Measurements from ENCODE around the gene CDKN2B-AS1. TPM values are rescaled to one million over a fixed set of nuclear protein-coding genes. Genes with fewer than 3 reads are reported as not detected.
A peak's percentile ranks its signal among the peaks of the same experiment; 100 is the strongest.

Gene CDKN2B-AS1
- total RNA-seq, 1 donor from 2014 or later, result 0.52 TPM

DNA sequence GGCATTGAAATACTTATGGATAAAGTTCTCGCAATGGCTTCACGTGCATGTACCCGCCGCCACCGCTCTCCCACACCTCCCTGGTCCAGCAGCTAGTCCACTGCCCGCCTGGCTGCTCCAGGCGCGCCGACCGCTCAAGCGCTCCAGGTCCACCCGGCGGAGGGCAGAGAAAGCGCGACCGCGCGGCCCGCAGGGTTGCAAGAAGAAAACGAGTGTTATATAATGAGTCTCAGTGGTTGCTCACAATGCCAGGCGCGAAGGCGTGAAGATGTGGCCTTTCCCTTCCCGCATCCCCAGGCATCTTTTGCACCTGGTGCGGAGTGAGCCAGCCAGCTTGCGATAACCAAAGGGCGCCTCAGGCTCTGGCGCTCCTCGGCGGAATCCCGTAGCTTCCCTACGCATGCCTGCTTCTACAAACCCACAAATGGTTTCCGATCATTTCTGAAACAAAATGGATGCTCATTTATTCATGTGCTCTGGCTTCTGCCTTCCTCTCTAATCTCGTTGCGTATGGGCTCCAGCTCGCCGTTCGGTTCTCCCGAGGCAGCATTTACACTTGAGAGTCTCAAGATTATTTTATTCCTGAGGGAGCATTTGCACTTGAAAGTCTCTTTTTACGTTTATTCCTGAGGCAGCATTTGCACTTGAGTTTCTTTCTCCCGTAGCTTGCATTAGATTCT, 26.1 kb upstream of the CDKN2B-AS1 start:
- Histone ChIP-seq H3K9ac (ENCODE audit: low read depth in 1 of 3, low read length in 3 of 3) (no peak overlapping the region), H3K36me3 (ENCODE audit: control insufficient read depth in 3 of 3, insufficient read depth in 3 of 3, low read length in 3 of 3) (no peaks in the 10 kb centered on the region), H3K9me3 (ENCODE audit: control insufficient read depth in 3 of 3, low read length in 3 of 3) (no peaks in the 10 kb centered on the region), H3K4me1 (ENCODE audit: control insufficient read depth in 3 of 3, insufficient read depth in 3 of 3, low read length in 3 of 3) (peaks cover 13 to 25% (median 23%) of the 10 kb centered on the region in 3 donors), H3K27ac (ENCODE audit: low read depth, low read length) (no peak overlapping the region), H3K27me3 (ENCODE audit: control insufficient read depth in 3 of 3, insufficient read depth in 3 of 3, low read length in 3 of 3) (peaks cover 81 to 94% (median 84%) of the 10 kb centered on the region in 3 donors), H3K4me3 (ENCODE audit: low read length in 3 of 3) (no peak overlapping the region)

DNA sequence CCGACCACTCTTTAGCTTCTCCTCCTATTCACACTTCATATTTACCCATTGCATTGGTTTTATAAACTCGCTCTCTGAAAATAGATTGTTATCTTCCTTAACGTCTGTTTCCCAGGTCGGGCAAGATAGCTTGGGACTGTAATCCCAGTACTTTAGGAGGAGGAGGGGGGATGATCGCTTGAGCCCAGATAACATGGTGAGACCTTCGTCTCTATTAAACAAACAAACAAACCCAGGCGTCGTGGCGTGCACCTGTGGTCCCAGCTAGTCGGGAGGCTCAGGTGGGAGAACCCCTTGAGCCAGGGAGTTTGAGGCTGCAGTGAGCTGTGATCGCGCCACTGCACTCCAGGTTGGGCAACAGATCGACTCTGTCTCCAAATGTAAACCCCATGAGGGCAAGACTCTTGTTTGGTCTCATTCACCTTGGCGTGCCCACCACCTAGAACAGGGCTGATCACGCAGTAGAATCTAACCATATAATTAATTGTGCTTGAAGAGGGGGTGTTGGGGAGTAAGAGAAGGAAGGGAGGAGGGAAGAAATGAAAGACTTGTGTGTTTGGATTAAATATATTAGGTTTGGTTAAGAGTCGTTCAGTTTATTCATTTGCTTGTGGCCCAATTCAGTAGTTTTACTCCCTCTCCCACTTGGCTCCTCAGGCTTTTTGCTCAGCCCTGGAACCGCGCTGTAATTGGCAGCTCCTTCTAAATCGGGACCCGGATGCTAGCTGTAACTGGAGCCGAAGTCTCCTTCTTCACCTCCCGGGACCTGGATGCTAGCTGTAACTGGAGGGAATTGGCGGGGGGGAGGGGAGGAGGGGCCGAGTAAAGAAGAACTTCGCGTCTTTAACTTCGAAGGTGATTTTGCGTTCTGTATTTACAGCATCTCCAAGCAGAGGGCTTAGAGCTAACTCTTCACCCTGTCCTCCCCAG, 25.3 kb upstream of the CDKN2B-AS1 start:
- no peak overlapping the region for H3K27ac ChIP-seq (ENCODE audit: low read depth, low read length)
- no peaks in the 10 kb centered on the region for H3K36me3 ChIP-seq (ENCODE audit: control insufficient read depth in 3 of 3, insufficient read depth in 3 of 3, low read length in 3 of 3)
- peaks cover 16 to 27% (median 24%) of the 10 kb centered on the region in 3 donors for H3K4me1 ChIP-seq (ENCODE audit: control insufficient read depth in 3 of 3, insufficient read depth in 3 of 3, low read length in 3 of 3)
- H3K27me3 ChIP-seq (ENCODE audit: control insufficient read depth in 3 of 3, insufficient read depth in 3 of 3, low read length in 3 of 3), result peaks cover 88 to 96% (median 92%) of the 10 kb centered on the region in 3 donors
- no peak overlapping the region for H3K9ac ChIP-seq (ENCODE audit: low read depth in 1 of 3, low read length in 3 of 3)
- H3K4me3 ChIP-seq (ENCODE audit: low read length in 3 of 3), result no peak overlapping the region
- no peaks in the 10 kb centered on the region for H3K9me3 ChIP-seq (ENCODE audit: control insufficient read depth in 3 of 3, low read length in 3 of 3)

DNA sequence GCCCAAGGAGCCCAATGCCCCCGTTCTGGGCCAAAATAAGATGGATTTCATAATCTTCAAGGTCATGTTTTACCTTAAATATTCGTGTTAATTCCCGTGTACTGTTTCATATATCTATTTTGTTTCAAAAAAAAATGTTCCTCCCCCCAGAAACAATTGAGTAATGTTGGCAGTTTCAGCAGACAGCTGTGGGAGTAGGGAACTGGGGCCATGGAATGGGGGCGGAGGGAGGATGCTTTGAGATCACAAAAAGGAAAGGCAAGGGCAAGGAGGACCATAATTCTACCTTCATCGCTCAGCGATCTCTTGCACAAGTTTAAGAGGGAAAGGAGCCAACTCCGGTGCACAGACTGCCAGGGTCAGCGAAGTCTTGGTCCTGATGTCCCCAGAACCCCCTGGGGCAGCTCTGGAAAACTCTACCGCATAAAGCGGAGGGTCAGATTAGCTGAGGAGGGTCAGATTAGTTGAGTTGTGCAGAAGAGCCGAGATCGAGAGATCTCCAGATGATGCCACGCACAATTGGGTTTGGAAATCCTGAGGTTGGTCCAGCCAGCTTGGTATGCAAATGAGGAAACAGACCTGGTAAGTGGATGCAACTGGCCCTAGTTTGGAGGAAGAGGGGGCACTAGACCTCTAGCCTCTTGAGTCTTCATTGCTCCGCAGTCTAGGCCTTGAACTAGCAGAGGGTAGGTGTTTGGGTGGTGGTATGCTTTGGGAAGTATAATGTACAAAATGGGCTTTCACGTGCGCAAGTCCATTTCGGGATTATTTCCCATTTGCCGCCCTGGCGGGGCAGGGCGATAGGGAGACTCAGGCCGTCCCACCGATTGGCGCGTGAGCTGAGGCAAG, 24.4 kb upstream of the CDKN2B-AS1 start:
- peaks cover 21 to 30% (median 28%) of the 10 kb centered on the region in 3 donors for H3K4me1 ChIP-seq (ENCODE audit: control insufficient read depth in 3 of 3, insufficient read depth in 3 of 3, low read length in 3 of 3)
- no peaks in the 10 kb centered on the region for H3K36me3 ChIP-seq (ENCODE audit: control insufficient read depth in 3 of 3, insufficient read depth in 3 of 3, low read length in 3 of 3)
- H3K4me3 ChIP-seq (ENCODE audit: low read length in 3 of 3), result no peak overlapping the region
- peaks cover 89 to 96% (median 93%) of the 10 kb centered on the region in 3 donors for H3K27me3 ChIP-seq (ENCODE audit: control insufficient read depth in 3 of 3, insufficient read depth in 3 of 3, low read length in 3 of 3)
- no peaks in the 10 kb centered on the region for H3K9me3 ChIP-seq (ENCODE audit: control insufficient read depth in 3 of 3, low read length in 3 of 3)
- no peak overlapping the region for H3K27ac ChIP-seq (ENCODE audit: low read depth, low read length)
- H3K9ac ChIP-seq (ENCODE audit: low read depth in 1 of 3, low read length in 3 of 3), result no peak overlapping the region

DNA sequence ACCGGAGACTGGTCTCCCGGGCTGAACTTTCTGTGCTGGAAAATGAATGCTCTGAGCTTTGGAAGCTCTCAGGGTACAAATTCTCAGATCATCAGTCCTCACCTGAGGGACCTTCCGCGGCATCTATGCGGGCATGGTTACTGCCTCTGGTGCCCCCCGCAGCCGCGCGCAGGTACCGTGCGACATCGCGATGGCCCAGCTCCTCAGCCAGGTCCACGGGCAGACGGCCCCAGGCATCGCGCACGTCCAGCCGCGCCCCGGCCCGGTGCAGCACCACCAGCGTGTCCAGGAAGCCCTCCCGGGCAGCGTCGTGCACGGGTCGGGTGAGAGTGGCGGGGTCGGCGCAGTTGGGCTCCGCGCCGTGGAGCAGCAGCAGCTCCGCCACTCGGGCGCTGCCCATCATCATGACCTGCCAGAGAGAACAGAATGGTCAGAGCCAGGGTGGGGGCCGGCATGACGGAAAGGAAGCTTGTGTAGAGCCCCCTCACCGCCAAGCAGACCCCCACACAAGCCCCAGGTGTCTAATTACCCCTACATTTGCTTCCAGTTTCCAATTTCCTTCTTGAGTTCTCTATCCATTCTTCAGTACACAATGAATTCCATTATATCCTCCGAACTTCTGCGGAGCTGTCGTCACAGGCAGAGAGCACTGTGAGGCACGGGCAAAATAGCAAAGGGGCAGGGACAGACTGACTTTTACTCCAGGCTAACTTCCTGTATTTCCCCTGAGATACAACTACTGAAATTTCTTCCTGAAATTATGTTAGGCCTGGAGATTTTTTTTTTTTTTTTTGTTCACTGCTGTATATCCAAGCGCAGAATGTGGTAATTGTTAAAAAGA, 23.6 kb upstream of the CDKN2B-AS1 start:
- no peak overlapping the region for H3K27ac ChIP-seq (ENCODE audit: low read depth, low read length)
- H3K9me3 ChIP-seq (ENCODE audit: control insufficient read depth in 3 of 3, low read length in 3 of 3), result no peaks in the 10 kb centered on the region
- H3K27me3 ChIP-seq (ENCODE audit: control insufficient read depth in 3 of 3, insufficient read depth in 3 of 3, low read length in 3 of 3), result peaks cover 89 to 96% (median 93%) of the 10 kb centered on the region in 3 donors
- no peak overlapping the region for H3K9ac ChIP-seq (ENCODE audit: low read depth in 1 of 3, low read length in 3 of 3)
- peaks cover 17 to 27% (median 20%) of the 10 kb centered on the region in 3 donors for H3K4me1 ChIP-seq (ENCODE audit: control insufficient read depth in 3 of 3, insufficient read depth in 3 of 3, low read length in 3 of 3)
- no peak overlapping the region for H3K4me3 ChIP-seq (ENCODE audit: low read length in 3 of 3)
- no peaks in the 10 kb centered on the region for H3K36me3 ChIP-seq (ENCODE audit: control insufficient read depth in 3 of 3, insufficient read depth in 3 of 3, low read length in 3 of 3)

DNA sequence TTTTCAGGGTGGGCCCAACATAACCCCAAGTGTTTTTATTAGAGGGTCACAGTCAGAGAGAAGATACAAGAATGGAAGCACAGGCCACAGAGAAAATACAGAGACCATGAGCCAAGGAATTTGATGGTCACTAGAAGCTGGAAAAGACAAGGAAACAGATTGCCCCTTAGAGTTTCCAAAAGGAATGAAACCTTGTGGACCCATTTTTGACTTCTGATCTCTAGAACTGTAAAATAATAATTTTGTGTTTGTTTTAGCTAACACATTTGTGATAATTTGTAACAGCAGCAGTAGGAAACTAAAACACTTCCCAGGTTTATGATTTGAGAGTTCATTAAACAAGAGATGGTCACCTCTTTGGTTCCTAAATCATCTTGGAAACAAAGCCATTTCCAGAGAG, 22.2 kb upstream of the CDKN2B-AS1 start:
- no peak overlapping the region for H3K4me3 ChIP-seq (ENCODE audit: low read length in 3 of 3)
- H3K27me3 ChIP-seq (ENCODE audit: control insufficient read depth in 3 of 3, insufficient read depth in 3 of 3, low read length in 3 of 3), result peaks cover 90 to 96% (median 95%) of the 10 kb centered on the region in 3 donors
- H3K4me1 ChIP-seq (ENCODE audit: control insufficient read depth in 3 of 3, insufficient read depth in 3 of 3, low read length in 3 of 3), result peaks cover 17 to 27% (median 18%) of the 10 kb centered on the region in 3 donors
- no peaks in the 10 kb centered on the region for H3K36me3 ChIP-seq (ENCODE audit: control insufficient read depth in 3 of 3, insufficient read depth in 3 of 3, low read length in 3 of 3)
- H3K27ac ChIP-seq (ENCODE audit: low read depth, low read length), result no peak overlapping the region
- H3K9me3 ChIP-seq (ENCODE audit: control insufficient read depth in 3 of 3, low read length in 3 of 3), result no peaks in the 10 kb centered on the region
- no peak overlapping the region for H3K9ac ChIP-seq (ENCODE audit: low read depth in 1 of 3, low read length in 3 of 3)

DNA sequence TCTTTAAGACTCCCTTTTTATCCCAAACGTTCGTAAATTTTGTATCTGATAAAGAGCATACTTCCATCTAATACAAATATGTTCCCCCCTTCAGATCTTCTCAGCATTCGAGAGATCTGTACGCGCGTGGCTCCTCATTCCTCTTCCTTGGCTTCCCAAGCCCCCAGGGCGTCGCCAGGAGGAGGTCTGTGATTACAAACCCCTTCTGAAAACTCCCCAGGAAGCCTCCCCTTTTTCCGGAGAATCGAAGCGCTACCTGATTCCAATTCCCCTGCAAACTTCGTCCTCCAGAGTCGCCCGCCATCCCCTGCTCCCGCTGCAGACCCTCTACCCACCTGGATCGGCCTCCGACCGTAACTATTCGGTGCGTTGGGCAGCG, 20.3 kb upstream of the CDKN2B-AS1 start:
- Histone ChIP-seq H3K4me1 (ENCODE audit: control insufficient read depth in 3 of 3, insufficient read depth in 3 of 3, low read length in 3 of 3) (peaks cover 13 to 19% (median 14%) of the 10 kb centered on the region in 3 donors), H3K9me3 (ENCODE audit: control insufficient read depth in 3 of 3, low read length in 3 of 3) (no peaks in the 10 kb centered on the region), H3K9ac (ENCODE audit: low read depth in 1 of 3, low read length in 3 of 3) (no peak overlapping the region), H3K27ac (ENCODE audit: low read depth, low read length) (no peak overlapping the region), H3K4me3 (ENCODE audit: low read length in 3 of 3) (peak overlapping the region in 2 of 3 donors; percentile 52 to 55), H3K36me3 (ENCODE audit: control insufficient read depth in 3 of 3, insufficient read depth in 3 of 3, low read length in 3 of 3) (no peaks in the 10 kb centered on the region), H3K27me3 (ENCODE audit: control insufficient read depth in 3 of 3, insufficient read depth in 3 of 3, low read length in 3 of 3) (peaks cover 84 to 92% (median 87%) of the 10 kb centered on the region in 3 donors)

DNA sequence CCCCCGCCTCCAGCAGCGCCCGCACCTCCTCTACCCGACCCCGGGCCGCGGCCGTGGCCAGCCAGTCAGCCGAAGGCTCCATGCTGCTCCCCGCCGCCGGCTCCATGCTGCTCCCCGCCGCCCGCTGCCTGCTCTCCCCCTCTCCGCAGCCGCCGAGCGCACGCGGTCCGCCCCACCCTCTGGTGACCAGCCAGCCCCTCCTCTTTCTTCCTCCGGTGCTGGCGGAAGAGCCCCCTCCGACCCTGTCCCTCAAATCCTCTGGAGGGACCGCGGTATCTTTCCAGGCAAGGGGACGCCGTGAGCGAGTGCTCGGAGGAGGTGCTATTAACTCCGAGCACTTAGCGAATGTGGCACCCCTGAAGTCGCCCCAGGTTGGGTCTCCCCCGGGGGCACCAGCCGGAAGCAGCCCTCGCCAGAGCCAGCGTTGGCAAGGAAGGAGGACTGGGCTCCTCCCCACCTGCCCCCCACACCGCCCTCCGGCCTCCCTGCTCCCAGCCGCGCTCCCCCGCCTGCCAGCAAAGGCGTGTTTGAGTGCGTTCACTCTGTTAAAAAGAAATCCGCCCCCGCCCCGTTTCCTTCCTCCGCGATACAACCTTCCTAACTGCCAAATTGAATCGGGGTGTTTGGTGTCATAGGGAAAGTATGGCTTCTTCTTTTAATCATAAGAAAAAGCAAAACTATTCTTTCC, 19.7 kb upstream of the CDKN2B-AS1 start:
- H3K27ac ChIP-seq (ENCODE audit: low read depth, low read length), result no peak overlapping the region
- H3K4me1 ChIP-seq (ENCODE audit: control insufficient read depth in 3 of 3, insufficient read depth in 3 of 3, low read length in 3 of 3), result peaks cover 13 to 19% (median 14%) of the 10 kb centered on the region in 3 donors
- no peaks in the 10 kb centered on the region for H3K9me3 ChIP-seq (ENCODE audit: control insufficient read depth in 3 of 3, low read length in 3 of 3)
- H3K36me3 ChIP-seq (ENCODE audit: control insufficient read depth in 3 of 3, insufficient read depth in 3 of 3, low read length in 3 of 3), result no peaks in the 10 kb centered on the region
- peaks cover 81 to 92% (median 84%) of the 10 kb centered on the region in 3 donors for H3K27me3 ChIP-seq (ENCODE audit: control insufficient read depth in 3 of 3, insufficient read depth in 3 of 3, low read length in 3 of 3)
- H3K9ac ChIP-seq (ENCODE audit: low read depth in 1 of 3, low read length in 3 of 3), result no peak overlapping the region
- H3K4me3 ChIP-seq (ENCODE audit: low read length in 3 of 3), result peak overlapping the region; percentile 33 to 55 (median 52)

DNA sequence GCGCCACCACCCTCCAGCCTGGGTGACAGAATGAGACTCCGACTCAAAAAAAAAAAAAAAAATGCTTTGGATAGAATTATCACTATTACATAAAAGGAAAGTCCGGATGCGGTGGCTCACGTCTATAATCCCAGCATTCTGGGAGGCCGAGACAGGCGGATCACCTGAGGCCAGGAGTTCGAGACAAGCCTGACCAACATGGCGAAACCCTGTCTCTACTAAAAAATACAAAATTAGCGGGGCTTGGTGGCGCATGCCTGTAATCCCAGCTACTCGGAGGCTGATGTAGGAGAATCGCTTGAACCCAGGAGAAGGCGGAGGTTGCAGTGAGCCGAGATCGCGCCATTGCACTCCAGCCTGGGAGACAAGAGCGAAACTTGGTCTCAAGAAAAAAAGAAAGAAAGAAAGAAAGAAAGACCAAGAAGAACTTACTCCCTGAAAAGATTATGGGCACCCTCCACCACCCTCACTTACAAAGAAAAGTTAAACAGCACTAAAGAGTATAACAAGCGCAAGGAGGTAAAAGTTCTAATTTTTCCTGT, 18.2 kb upstream of the CDKN2B-AS1 start:
- no peaks in the 10 kb centered on the region for H3K9me3 ChIP-seq (ENCODE audit: control insufficient read depth in 3 of 3, low read length in 3 of 3)
- H3K27me3 ChIP-seq (ENCODE audit: control insufficient read depth in 3 of 3, insufficient read depth in 3 of 3, low read length in 3 of 3), result peaks cover 74 to 81% (median 75%) of the 10 kb centered on the region in 3 donors
- no peak overlapping the region for H3K4me3 ChIP-seq (ENCODE audit: low read length in 3 of 3)

More for the DNA sequence above, 18.2 kb upstream of the CDKN2B-AS1 start:
- no peak overlapping the region for H3K9ac ChIP-seq (ENCODE audit: low read depth in 1 of 3, low read length in 3 of 3)
- H3K4me1 ChIP-seq (ENCODE audit: control insufficient read depth in 3 of 3, insufficient read depth in 3 of 3, low read length in 3 of 3), result peaks cover 7 to 14% (median 13%) of the 10 kb centered on the region in 3 donors
- no peaks in the 10 kb centered on the region for H3K36me3 ChIP-seq (ENCODE audit: control insufficient read depth in 3 of 3, insufficient read depth in 3 of 3, low read length in 3 of 3)
- H3K27ac ChIP-seq (ENCODE audit: low read depth, low read length), result no peak overlapping the region
